GM12891 (cell line): ENCODE measurements around the gene ATP1A2.

Experiments used
- PAX5 ChIP-seq: IDR thresholded peaks from 2 replicates; pipeline ENCODE4 v1.6.1; 2011; ENCODE audit warnings: low read length, moderate library complexity, mild to moderate bottlenecking; ENCODE audit not compliant: insufficient read depth, severe bottlenecking
- POLR2A ChIP-seq: IDR thresholded peaks from 2 replicates; pipeline ENCODE4 v1.6.1; 2011; ENCODE audit warnings: low read depth, low read length, control low read depth
- POLR2AphosphoS5 ChIP-seq: IDR thresholded peaks from 2 replicates; pipeline ENCODE4 v1.6.1; 2011; ENCODE audit warnings: low read depth, low read length, control low read depth
- TAF1 ChIP-seq: IDR thresholded peaks from 2 replicates; pipeline ENCODE4 v1.6.1; 2011; ENCODE audit warnings: low read depth, low read length, control low read depth

DNA sequence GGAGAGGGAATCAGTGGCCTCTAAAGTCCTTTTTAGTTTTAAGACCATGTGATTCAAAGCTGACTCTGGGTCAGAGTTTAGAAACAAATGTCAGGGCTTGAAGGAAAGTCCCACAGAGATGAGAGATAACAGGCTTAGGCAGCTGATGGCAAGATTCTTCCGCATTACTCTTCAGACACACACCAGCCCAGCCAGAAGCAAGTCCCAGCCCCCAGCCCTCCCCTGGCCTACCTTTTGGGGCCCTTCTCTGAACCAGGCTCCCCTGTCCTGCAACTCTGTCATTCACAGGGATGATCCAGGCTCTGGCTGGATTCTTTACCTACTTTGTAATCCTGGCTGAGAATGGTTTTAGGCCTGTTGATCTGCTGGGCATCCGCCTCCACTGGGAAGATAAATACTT lies 61.7 kb downstream of the ATP1A2 start:
- TF ChIP-seq PAX5 (no peak), TAF1 (no peak), POLR2A (no peak), POLR2AphosphoS5 (no peak)
